Dendritic cell treated with granulocyte-macrophage colony-stimulating factor and Interleukin-4, amounts not matched to agents 40 ng/mL and 50 ng/mL, for 4 days (primary cell): ENCODE results near the gene DACT2.

Experiments used
- H3K27ac Mint-ChIP-seq: one replicate; pipeline ENCODE4 v1.8.0; 2022; ENCODE audit warnings: mild to moderate bottlenecking, mixed read lengths
- H3K27me3 Mint-ChIP-seq: one replicate; pipeline ENCODE4 v1.8.0; 2022; ENCODE audit warnings: mild to moderate bottlenecking, mixed read lengths
- H3K36me3 Mint-ChIP-seq: one replicate; pipeline ENCODE4 v1.8.0; 2022; ENCODE audit warnings: low read depth, mixed read lengths
- H3K4me1 Mint-ChIP-seq: one replicate; pipeline ENCODE4 v1.8.0; 2022; ENCODE audit warnings: low read depth, mixed read lengths
- H3K4me3 Mint-ChIP-seq: one replicate; pipeline ENCODE4 v1.8.0; 2022; ENCODE audit warnings: mild to moderate bottlenecking, moderate library complexity, mixed read lengths
- H3K9me3 Mint-ChIP-seq: one replicate; pipeline ENCODE4 v1.8.0; 2022; ENCODE audit warnings: mixed read lengths
- intact Hi-C: fragments of 100-400 bp; cut with micrococcal nuclease; formaldehyde crosslinking; loops from one replicate; pipeline ENCODE4 v1.15.0; 2022

Gene DACT2, protein sequence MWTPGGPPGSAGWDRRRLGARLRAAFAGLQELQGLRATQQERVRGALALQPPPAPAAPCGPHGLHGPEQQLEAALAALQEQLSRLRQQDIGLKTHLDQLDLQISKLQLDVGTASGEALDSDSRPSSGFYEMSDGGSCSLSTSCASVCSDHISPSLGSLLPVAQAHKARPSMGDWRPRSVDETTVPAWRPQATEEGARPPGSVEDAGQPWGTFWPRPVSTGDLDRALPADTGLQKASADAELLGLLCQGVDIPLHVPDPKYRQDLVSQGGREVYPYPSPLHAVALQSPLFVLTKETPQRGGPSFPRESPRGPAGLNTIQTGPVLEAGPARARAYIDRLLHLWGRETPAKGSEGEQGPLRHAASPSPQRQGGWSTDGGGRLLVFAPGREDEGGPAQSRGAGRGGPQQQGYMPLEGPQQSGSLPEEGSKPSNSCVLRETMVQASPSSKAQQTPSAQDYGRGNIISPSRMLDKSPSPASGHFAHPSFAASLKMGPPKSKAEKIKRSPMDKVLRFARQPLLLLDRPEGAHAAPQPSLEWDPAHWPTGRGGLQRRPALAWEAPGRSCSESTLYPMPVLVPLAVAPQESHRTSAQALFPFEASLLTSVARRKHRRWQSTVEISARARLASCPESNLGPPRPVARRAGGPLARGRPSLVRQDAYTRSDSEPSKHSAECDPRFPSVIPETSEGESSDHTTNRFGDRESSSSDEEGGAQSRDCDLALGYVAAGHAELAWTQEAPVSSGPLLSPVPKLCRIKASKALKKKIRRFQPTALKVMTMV

DNA sequence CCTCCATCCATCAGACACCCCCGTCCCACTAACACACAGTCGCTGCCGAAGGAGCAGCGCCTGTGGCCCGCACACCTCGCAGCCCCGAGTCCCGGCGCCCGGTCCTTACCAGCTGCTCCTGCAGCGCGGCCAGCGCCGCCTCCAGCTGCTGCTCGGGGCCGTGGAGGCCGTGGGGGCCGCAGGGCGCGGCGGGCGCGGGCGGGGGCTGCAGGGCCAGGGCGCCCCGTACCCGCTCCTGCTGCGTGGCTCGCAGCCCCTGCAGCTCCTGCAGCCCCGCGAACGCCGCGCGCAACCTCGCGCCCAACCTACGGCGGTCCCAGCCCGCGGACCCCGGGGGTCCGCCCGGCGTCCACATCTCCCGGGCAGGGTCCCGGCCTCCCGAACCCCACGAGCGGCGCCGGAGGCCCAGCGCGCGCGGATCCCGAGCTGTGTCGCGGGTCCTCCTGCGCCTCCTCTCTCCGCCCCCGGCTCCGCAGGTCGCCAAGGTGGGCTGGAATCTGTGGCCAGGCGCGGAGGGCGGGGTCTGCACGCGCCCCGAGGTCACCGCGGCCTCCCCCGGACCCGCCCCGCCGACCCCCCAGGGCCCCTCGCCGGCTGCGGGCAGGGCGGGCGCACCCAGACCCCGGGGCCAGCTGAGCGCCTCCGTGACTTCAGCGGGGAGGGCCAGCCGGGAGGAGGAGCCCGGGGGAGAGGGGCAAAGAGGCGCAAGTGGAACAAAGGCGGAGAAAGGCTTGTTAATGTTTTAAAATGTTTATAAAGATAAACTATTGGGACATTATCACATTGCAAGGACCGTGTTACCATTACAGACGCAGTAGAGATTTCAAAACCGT is at the start of gene DACT2:
Gene DACT2 (minus strand): TSS at position 499 of the 833 bp plus-strand sequence. CDS start 144 bp downstream, at position 355.
- Mint-ChIP-seq H3K4me1 (no peaks in the 10 kb centered on the region), H3K9me3 (no peaks in the 10 kb centered on the region), H3K4me3 (no peak within 1 kb of the TSS), H3K36me3 (no peaks in the 10 kb centered on the region), H3K27me3 (peaks cover 28% of the 10 kb centered on the region), H3K27ac (no peak within 1 kb of the TSS)
- intact Hi-C loops: no loop called here

DNA sequence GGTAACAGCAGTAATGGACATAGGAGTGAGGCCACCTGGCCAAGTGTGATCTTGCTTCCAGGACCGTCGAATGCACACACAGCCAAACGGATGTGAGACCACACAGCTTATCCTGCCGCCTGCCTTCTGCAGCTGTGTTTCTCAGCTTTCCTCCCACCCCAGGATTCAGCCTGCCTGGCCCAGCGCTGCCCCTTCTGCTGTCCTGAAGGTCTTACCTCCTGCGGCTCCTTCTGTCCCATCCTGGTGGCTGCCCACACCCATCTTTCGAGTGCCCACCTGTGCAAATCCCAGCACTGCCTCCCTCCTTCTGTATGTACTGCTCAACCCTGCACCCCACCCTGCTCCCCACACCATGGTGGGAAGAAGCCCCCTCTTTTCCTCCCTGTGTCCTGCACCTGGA is 49.4 kb upstream of the DACT2 start:
- Mint-ChIP-seq H3K4me1 (no peaks in the 10 kb centered on the region), H3K4me3 (no peak overlapping the region), H3K27ac (no peak overlapping the region), H3K27me3 (peaks cover 8% of the 10 kb centered on the region), H3K9me3 (no peaks in the 10 kb centered on the region), H3K36me3 (no peaks in the 10 kb centered on the region)
- intact Hi-C loops: no loop called here

- Mint-ChIP-seq H3K9me3 (no peaks in the 10 kb centered on the region), H3K27me3 (peaks cover 8% of the 10 kb centered on the region), H3K27ac (no peak overlapping the region), H3K36me3 (no peaks in the 10 kb centered on the region), H3K4me1 (no peaks in the 10 kb centered on the region), H3K4me3 (no peak overlapping the region)
- intact Hi-C loops: no loop called here
Observed at GRCh38 chr6:168368066-168368820, 48.7 kb upstream of the DACT2 start.

DNA sequence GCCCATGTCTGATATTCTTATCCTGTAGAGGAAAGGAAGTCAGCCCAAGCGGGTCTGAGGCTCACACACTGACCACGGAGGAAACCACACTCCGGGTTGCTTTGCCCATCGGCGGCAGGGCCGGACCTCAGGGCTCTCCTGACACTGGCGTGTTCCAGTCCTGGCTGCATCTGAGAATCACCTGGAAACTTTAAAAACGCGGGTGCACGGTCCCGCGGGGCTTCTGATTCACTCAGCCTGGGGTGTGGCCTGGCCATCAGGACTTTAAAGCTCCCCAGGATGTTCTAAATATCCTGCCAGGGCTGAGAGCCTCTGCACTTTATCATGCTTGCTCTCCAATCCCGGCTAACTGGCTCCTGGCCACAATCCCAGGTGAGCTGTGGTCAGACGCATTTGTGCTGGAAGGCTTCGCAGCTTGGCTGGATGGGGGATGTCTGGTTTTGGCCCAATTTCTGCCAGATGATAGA is 47.7 kb upstream of the DACT2 start:
- Mint-ChIP-seq H3K36me3 (no peaks in the 10 kb centered on the region), H3K27ac (no peak overlapping the region), H3K4me1 (no peaks in the 10 kb centered on the region), H3K4me3 (no peak overlapping the region), H3K9me3 (no peaks in the 10 kb centered on the region), H3K27me3 (peaks cover 8% of the 10 kb centered on the region)
- intact Hi-C loops: no loop called here

DNA sequence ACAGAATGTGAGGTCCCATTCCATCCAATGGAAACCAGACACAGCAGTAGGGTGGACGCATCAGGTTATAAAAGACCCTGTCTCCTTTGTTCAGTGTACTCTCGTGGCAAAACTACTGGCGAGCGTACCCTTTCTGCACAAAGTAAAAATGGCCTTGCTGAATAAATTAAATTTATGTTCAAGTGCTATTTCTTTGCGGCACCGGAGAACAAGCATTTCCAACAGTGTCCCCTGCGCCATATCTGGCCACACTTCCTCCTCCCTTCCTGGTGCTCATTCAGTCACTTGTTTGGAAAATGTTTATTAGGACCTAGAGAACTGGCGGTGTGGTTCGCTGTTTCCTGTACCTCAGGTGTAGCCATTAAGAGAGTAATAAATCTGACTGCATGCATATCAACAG is 46.9 kb upstream of the DACT2 start:
- no peaks in the 10 kb centered on the region for H3K36me3 Mint-ChIP-seq
- H3K4me1 Mint-ChIP-seq: no peaks in the 10 kb centered on the region
- H3K9me3 Mint-ChIP-seq: no peaks in the 10 kb centered on the region
- intact Hi-C loops: no loop called here
- H3K27ac Mint-ChIP-seq: no peak overlapping the region
- H3K27me3 Mint-ChIP-seq: peaks cover 8% of the 10 kb centered on the region
- no peak overlapping the region for H3K4me3 Mint-ChIP-seq

DNA sequence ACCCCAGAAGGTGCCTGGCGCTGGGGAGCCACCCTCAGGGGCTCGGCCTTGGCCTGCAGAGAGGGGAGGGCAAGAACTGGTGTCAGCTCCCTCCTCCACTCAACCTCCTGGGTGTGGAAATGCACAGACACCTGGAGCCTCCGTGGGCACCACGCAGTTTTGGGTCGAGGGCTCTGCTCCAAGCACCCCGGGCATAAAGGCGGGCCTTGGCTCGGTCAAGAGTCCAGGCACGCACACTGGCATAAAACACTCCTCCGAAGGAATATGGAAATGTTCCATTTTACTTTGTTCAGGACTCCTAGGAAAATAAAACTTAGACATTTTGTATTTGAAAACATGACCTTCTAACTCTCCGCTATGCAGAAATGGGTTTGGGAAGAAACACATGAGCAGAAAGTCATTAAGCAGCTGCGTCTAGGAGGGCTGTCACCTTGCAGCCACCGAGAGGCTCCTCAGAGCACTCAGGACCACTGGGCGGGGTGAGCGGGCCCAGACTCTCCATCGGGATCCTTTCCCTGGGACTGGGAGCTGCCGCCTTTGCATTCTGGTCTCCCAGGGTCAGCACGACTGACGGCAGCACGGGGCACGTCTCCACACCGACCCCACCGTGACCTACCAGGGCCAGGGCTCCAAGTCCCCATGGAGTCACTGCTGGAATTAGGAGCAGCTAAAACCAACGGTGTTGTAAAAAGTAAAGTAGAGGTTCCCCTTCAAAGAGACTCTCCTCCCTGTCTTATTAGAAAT is 46.0 kb upstream of the DACT2 start:
- peaks cover 8% of the 10 kb centered on the region for H3K27me3 Mint-ChIP-seq
- no peaks in the 10 kb centered on the region for H3K9me3 Mint-ChIP-seq
- no peak overlapping the region for H3K27ac Mint-ChIP-seq
- no peaks in the 10 kb centered on the region for H3K4me1 Mint-ChIP-seq
- no peak overlapping the region for H3K4me3 Mint-ChIP-seq
- intact Hi-C loops: no loop called here
- H3K36me3 Mint-ChIP-seq: no peaks in the 10 kb centered on the region

DNA sequence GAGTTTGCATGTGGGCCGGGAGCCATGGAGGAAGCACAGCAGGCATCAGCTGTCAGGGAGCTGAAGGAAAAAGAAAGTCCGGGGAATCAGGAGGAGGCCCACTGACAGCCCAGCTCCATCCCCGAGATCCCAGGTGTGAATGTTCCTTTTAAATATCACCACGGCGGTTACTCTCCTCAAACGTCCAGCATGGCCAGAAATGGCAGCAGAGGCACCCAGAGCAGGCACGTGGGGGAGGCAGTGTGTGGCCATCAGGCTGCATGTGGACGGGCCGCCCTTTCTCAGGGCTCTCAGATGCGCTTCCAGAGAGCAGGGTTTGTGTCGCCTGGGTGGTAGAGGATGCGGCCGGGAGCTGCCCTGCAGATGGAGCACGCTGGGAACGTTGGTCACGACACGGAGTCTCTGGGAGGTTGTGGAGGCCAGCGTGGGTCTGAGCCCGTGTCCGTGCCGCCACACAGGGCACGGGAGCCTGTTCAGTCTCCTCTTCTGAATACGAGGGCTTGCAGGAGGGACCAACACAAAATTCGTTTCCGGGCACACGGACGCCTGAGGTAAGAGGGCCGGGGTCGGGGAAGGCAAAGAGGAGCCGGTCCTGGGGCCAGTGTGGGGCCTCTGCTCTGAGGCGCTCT is 45.3 kb upstream of the DACT2 start:
- Mint-ChIP-seq H3K27me3 (peaks cover 8% of the 10 kb centered on the region), H3K4me1 (no peaks in the 10 kb centered on the region), H3K36me3 (no peaks in the 10 kb centered on the region), H3K4me3 (no peak overlapping the region), H3K27ac (no peak overlapping the region), H3K9me3 (no peaks in the 10 kb centered on the region)
- intact Hi-C loops: no loop called here

DNA sequence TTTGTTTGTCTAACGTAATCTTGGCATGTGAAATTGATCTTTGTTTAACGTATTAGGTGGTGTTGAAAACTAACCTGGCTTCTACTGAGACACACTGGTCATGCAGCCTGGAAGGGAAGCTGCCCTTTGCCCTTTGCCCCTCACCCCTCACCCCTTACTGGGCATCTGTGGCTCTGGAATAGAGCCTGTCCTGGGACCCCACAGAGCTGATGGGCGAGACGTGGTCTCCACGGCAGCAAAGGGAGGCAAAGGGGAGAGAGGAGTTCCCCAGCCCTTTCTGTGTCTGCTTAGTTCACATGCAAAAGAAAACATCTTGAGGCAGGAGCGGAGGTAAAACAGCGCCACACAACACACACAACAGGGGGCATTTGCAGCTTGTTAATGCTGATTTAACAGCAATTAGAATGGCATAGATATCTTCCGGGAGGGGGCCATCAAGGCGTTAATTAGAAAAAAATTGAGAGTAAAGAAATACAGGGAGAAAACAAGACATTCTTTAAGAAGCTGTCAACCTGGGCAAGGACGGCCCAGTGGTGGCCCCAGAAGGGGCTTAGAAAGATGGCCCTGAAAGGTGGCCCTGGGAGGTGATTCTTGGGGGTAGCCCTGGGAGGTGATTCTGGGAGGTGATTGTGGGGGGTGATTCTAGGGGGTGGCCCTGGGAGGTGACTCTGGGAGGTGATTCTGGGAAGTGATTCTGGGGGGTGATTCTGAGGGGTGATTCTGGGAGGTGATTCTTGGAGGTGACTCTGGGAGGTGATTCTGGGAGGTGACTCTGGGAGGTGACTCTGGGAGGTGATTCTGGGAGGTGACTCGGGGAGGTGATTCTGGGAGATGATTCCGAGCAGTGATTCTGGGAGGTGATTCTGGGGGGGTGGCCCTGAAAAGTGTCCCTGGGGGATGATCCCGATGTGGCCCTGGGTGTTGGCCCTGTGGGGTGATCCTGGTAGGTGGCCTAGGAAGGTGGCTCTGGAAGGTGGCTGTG is 44.5 kb upstream of the DACT2 start:
- Mint-ChIP-seq H3K36me3 (no peaks in the 10 kb centered on the region), H3K9me3 (no peaks in the 10 kb centered on the region), H3K4me3 (no peak overlapping the region), H3K27me3 (peaks cover 7% of the 10 kb centered on the region), H3K27ac (no peak overlapping the region), H3K4me1 (no peaks in the 10 kb centered on the region)
- intact Hi-C loops: no loop called here

GRCh38 chr6:168363302-168363701 is 43.7 kb upstream of the DACT2 start:
- Mint-ChIP-seq H3K36me3 (no peaks in the 10 kb centered on the region), H3K4me3 (no peak overlapping the region), H3K4me1 (no peaks in the 10 kb centered on the region), H3K27ac (no peak overlapping the region), H3K9me3 (no peaks in the 10 kb centered on the region), H3K27me3 (peaks cover 5% of the 10 kb centered on the region)
- intact Hi-C loops: no loop called here

DNA sequence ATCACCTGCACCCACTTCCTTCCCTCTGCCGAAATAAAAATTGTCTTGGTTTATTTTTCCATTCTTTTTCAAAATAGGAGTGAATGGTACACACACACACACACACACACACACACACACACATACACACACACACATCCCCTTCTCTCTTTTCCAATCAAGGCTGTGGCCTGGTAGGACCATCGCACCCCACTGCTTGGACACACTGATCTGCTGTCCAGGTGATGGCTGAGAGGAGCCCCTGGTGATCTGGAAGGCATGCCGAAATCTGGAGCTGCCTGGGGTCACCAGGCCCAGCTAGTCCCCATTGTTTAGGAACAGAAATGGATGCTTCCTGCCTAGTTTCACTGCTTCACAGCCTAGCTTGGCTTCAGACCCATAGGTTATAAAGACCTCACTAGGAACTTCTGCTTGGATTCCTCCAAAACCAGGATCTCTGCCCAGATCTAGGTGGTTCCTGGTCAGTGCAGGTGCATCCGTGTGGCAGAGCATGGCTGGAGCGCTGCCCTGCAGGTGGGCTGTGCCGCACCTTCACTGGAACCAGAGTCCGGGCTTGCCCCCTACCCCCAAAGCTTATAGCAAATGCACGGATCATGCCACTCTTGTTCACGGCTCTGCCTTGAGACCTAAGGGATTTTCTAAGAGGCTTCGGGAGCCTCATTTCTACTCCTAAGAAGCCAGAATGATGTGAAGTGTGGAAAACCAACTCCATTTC is 42.9 kb upstream of the DACT2 start:
- H3K9me3 Mint-ChIP-seq: no peaks in the 10 kb centered on the region
- intact Hi-C loops: no loop called here
- H3K27me3 Mint-ChIP-seq: peaks cover 2% of the 10 kb centered on the region

DNA sequence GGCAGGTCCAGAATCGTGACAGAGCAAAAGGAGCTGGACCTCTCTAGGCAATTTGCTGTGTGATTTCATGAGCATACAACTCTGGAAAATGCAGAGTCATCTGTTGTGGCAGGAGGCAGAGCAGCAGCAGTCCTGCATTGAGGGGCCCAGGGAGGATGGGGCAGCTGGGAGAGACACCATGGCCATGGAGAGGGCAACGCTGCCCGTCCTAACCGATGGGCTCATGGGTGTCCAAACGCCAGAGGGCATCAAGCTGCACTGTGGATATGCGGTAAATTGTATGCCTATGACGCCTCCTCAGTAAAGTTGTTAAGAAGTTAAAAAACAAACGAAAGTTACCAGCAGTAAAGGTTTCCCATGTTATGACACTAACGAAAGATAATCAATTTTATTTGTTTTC is 42.2 kb upstream of the DACT2 start:
- Mint-ChIP-seq H3K4me1 (no peaks in the 10 kb centered on the region), H3K27ac (no peak overlapping the region), H3K9me3 (no peaks in the 10 kb centered on the region), H3K27me3 (no peaks in the 10 kb centered on the region), H3K36me3 (no peaks in the 10 kb centered on the region), H3K4me3 (no peak overlapping the region)
- intact Hi-C loops: no loop called here

More for the DNA sequence above, 42.9 kb upstream of the DACT2 start:
- Mint-ChIP-seq H3K27ac (no peak overlapping the region), H3K4me3 (no peak overlapping the region), H3K4me1 (no peaks in the 10 kb centered on the region), H3K36me3 (no peaks in the 10 kb centered on the region)
